ENCODE measurements around the gene TEX11. TPM values are rescaled to one million over a fixed set of nuclear protein-coding genes. Genes with fewer than 3 reads are reported as not detected.

Gene TEX11
- total RNA-seq, 2 experiments from 2014 or later: not detected

DNA sequence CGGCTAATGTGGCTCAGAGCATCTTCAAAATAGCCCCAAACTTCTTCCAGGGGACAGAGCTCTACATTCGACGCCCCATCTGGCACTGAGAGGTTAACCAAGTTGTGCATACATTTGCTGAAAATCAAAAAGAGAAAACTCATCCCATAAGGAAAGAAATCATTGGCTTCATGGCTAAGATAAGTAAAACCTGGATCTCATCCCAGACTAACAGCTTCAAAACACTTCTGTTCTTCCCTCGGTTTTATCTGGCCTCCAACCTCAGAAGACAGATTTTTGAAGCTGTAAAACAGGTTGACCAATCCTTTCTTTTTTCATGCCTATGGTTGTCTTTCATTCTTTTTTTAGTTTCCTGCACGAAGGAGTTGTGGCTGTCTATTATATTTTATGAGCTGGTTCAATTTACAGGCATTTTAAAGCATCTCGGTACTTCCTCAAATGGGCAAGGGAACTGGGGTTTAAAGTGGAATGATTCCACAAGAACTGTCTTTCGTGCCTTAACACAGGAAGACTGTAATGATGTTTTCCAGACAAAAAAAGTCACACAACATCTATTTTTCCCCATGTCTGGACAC, 356.3 kb downstream of the TEX11 start:
- no peak for TF ChIP-seq EZH2phosphoT487 (IDR thresholded peaks at IDR 0.05; ENCODE audit: borderline replicate concordance, low read depth, low read length)
- TF ChIP-seq, protein P1, sequence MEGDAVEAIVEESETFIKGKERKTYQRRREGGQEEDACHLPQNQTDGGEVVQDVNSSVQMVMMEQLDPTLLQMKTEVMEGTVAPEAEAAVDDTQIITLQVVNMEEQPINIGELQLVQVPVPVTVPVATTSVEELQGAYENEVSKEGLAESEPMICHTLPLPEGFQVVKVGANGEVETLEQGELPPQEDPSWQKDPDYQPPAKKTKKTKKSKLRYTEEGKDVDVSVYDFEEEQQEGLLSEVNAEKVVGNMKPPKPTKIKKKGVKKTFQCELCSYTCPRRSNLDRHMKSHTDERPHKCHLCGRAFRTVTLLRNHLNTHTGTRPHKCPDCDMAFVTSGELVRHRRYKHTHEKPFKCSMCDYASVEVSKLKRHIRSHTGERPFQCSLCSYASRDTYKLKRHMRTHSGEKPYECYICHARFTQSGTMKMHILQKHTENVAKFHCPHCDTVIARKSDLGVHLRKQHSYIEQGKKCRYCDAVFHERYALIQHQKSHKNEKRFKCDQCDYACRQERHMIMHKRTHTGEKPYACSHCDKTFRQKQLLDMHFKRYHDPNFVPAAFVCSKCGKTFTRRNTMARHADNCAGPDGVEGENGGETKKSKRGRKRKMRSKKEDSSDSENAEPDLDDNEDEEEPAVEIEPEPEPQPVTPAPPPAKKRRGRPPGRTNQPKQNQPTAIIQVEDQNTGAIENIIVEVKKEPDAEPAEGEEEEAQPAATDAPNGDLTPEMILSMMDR (conservative IDR thresholded peaks at IDR 0.05; ENCODE audit: low read length): no peak
- intact Hi-C loops (cut with micrococcal nuclease; ENCODE audit: unreplicated experiment): no loop called here
- no peaks in the 10 kb centered on the region for H3K9me3 ChIP-seq (ENCODE audit: low read length)

DNA sequence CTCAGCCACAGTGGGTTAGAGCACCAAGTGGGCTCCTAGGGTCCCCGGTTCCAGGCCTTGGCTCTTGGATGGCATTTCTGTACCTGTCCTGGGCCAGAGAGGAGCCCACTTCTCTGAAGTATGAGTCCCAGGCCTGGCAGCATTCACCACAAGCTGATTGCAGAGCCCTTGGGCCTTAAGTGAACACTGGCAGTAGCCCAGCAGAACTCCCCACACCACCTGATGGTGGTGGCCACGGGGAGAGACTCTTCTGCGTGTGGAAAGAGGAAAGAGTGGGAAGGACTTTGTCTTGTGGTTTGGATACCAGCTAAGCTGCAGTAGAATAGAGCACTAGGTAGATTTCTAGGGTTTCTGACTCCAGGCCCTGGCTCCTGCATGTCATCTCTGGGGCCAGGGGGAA, 359.1 kb downstream of the TEX11 start:
- CTCF ChIA-PET (ENCODE audit: unreplicated experiment): no interaction called here
- TF ChIP-seq, protein P1 (conservative IDR thresholded peaks at IDR 0.05; ENCODE audit: low read length): no peak
- no peak for TF ChIP-seq EZH2phosphoT487 (IDR thresholded peaks at IDR 0.05; ENCODE audit: borderline replicate concordance, low read depth, low read length)
- Histone ChIP-seq H3K4me3 (ENCODE audit: low read depth, low read length, poor library complexity, severe bottlenecking) (no peak overlapping the region), H4K20me1 (ENCODE audit: insufficient read depth, low read length) (no peaks in the 10 kb centered on the region), H3K4me2 (ENCODE audit: low read length) (no peak overlapping the region), H3K27ac (ENCODE audit: low read depth, low read length, poor library complexity, severe bottlenecking) (no peak overlapping the region), H3K9me2 (ENCODE audit: insufficient read depth, low read length) (no peaks in the 10 kb centered on the region), H2AFZ (ENCODE audit: low read length) (no peak overlapping the region), H3K4me1 (ENCODE audit: insufficient read depth, low read length, poor library complexity, severe bottlenecking) (no peaks in the 10 kb centered on the region), H3K79me2 (ENCODE audit: insufficient read depth, low read depth, low read length) (no peaks in the 10 kb centered on the region), H3K9me3 (ENCODE audit: low read length) (no peaks in the 10 kb centered on the region), H3K36me3 (ENCODE audit: insufficient read depth, low read length) (no peaks in the 10 kb centered on the region)
- DNase-seq (ENCODE audit: low spot score): no peak
- POLR2A ChIA-PET: no interaction called here
- intact Hi-C loops (cut with micrococcal nuclease; ENCODE audit: unreplicated experiment): no loop called here
- BruUV-seq (replicated peaks): no TSS peak

More for the DNA sequence above, 356.3 kb downstream of the TEX11 start:
- Histone ChIP-seq H3K4me3 (ENCODE audit: low read depth, low read length, poor library complexity, severe bottlenecking) (no peak overlapping the region), H3K9me2 (ENCODE audit: insufficient read depth, low read length) (no peaks in the 10 kb centered on the region), H4K20me1 (ENCODE audit: insufficient read depth, low read length) (no peaks in the 10 kb centered on the region), H2AFZ (ENCODE audit: low read length) (no peak overlapping the region), H3K4me1 (ENCODE audit: insufficient read depth, low read length, poor library complexity, severe bottlenecking) (no peaks in the 10 kb centered on the region), H3K4me2 (ENCODE audit: low read length) (no peak overlapping the region), H3K79me2 (ENCODE audit: insufficient read depth, low read depth, low read length) (no peaks in the 10 kb centered on the region), H3K36me3 (ENCODE audit: insufficient read depth, low read length) (no peaks in the 10 kb centered on the region), H3K27ac (ENCODE audit: low read depth, low read length, poor library complexity, severe bottlenecking) (no peak overlapping the region)
- no peak for DNase-seq (ENCODE audit: low spot score)
- POLR2A ChIA-PET: interaction anchor here (0.6 kb wide), 1 partner anchor 1819 kb away, joined by 3 read pairs; no protein-coding TSS in a partner anchor
- no TSS peak for BruUV-seq (replicated peaks)
- CTCF ChIA-PET (ENCODE audit: unreplicated experiment): no interaction called here

DNA sequence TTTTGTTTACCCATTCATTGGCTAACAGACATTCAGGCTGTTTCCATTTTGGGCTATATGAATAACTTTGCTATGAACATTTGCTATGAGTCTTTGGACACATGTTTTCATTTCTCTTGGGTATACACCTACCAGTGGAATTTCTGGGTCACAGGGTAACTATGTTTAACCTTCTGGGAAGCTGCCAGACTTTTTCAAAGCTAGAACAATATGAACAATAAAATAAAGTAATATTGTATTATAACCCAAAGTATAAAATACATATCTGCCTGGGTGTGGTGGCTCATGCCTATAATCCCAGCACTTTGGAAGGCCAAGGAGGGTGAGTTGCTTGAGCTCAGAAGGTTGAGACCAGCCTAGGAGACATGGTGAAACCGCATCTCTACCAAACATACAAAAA, 373.3 kb downstream of the TEX11 start:
- H3K4me3 ChIP-seq (ENCODE audit: low read depth, low read length, poor library complexity, severe bottlenecking): no peak overlapping the region
- no peaks in the 10 kb centered on the region for H3K9me2 ChIP-seq (ENCODE audit: insufficient read depth, low read length)
- BruUV-seq (replicated peaks): no TSS peak
- no peaks in the 10 kb centered on the region for H3K4me1 ChIP-seq (ENCODE audit: insufficient read depth, low read length, poor library complexity, severe bottlenecking)
- H4K20me1 ChIP-seq (ENCODE audit: insufficient read depth, low read length): no peaks in the 10 kb centered on the region
- TF ChIP-seq, protein P1 (conservative IDR thresholded peaks at IDR 0.05; ENCODE audit: low read length): no peak
- TF ChIP-seq EZH2phosphoT487 (IDR thresholded peaks at IDR 0.05; ENCODE audit: borderline replicate concordance, low read depth, low read length): no peak
- ChIA-PET POLR2A (no interaction called here), CTCF (ENCODE audit: unreplicated experiment) (no interaction called here)
- no peaks in the 10 kb centered on the region for H3K36me3 ChIP-seq (ENCODE audit: insufficient read depth, low read length)
- no peak overlapping the region for H3K4me2 ChIP-seq (ENCODE audit: low read length)
- intact Hi-C loops (cut with micrococcal nuclease; ENCODE audit: unreplicated experiment): no loop called here
- H3K79me2 ChIP-seq (ENCODE audit: insufficient read depth, low read depth, low read length): no peaks in the 10 kb centered on the region
- H3K9me3 ChIP-seq (ENCODE audit: low read length): no peaks in the 10 kb centered on the region
- no peak overlapping the region for H3K27ac ChIP-seq (ENCODE audit: low read depth, low read length, poor library complexity, severe bottlenecking)
- no peak for DNase-seq (ENCODE audit: low spot score)
- H2AFZ ChIP-seq (ENCODE audit: low read length): no peak overlapping the region
